DOHH2 (cell line): Measurements from ENCODE around the gene PDRG1.

Source experiments
- H3F3A ChIP-seq: fragments of 200-600 bp; sonication (generic), shearing (Covaris generic); 2 replicates; pipeline ENCODE4 v1.6.0; 2016; ENCODE audit warnings: antibody characterized with exemption, mild to moderate bottlenecking; ENCODE audit not compliant: control insufficient read depth, insufficient read depth
- H3K27ac ChIP-seq: fragments of 200-600 bp; sonication (generic); 2 replicates; pipeline ENCODE4 v1.5.1; 2014; ENCODE audit warnings: low read depth, mild to moderate bottlenecking, low read length, moderate library complexity
- H3K27me3 ChIP-seq: fragments of 200-600 bp; sonication (generic); 2 replicates; pipeline ENCODE4 v1.6.1; 2014; ENCODE audit warnings: mild to moderate bottlenecking, low read length, mixed read lengths; ENCODE audit not compliant: control insufficient read depth
- H3K36me3 ChIP-seq: fragments of 200-600 bp; sonication (generic); 2 replicates; pipeline ENCODE4 v1.6.1; 2014; ENCODE audit warnings: mild to moderate bottlenecking, low read length, moderate library complexity, mixed read lengths; ENCODE audit not compliant: control insufficient read depth
- H3K4me1 ChIP-seq: fragments of 200-600 bp; sonication (generic); 2 replicates; pipeline ENCODE4 v1.6.1; 2014; ENCODE audit warnings: mild to moderate bottlenecking, low read length, mixed read lengths; ENCODE audit not compliant: control insufficient read depth
- H3K4me2 ChIP-seq: fragments of 200-600 bp; sonication (generic); 2 replicates; pipeline ENCODE4 v1.6.0; 2014; ENCODE audit warnings: mild to moderate bottlenecking, low read length, moderate library complexity
- H3K4me3 ChIP-seq: fragments of 200-600 bp; sonication (generic); 2 replicates; pipeline ENCODE4 v1.5.1; 2014; ENCODE audit warnings: mild to moderate bottlenecking, low read length, mixed read lengths
- H3K79me2 ChIP-seq: fragments of 200-600 bp; sonication (generic); 2 replicates; pipeline ENCODE4 v1.6.1; 2014; ENCODE audit warnings: mild to moderate bottlenecking, low read length, mixed read lengths; ENCODE audit not compliant: control insufficient read depth
- H3K9me2 ChIP-seq: fragments of 200-600 bp; sonication (generic); replicated peaks from 2 replicates; pipeline ENCODE4 v1.6.1; 2014; ENCODE audit warnings: mild to moderate bottlenecking, low read length, mixed read lengths; ENCODE audit not compliant: control insufficient read depth
- H3K9me3 ChIP-seq: fragments of 200-600 bp; sonication (generic); 2 replicates; pipeline ENCODE4 v1.6.1; 2014; ENCODE audit warnings: antibody characterized with exemption, low read length, mixed read lengths; ENCODE audit not compliant: control insufficient read depth, insufficient read depth
- H4K20me1 ChIP-seq: fragments of 200-600 bp; sonication (generic); 2 replicates; pipeline ENCODE4 v1.6.0; 2014; ENCODE audit warnings: low read depth, mild to moderate bottlenecking, antibody characterized with exemption, low read length, moderate library complexity; ENCODE audit not compliant: control insufficient read depth, insufficient read depth
- CTCF ChIP-seq: fragments of 200-600 bp; sonication (generic); IDR thresholded peaks from one replicate; pipeline ENCODE4 v1.5.1; 2014; ENCODE audit warnings: antibody characterized with exemption, mild to moderate bottlenecking, low read depth, low read length; ENCODE audit not compliant: poor library complexity, severe bottlenecking
- EZH2phosphoT487 ChIP-seq: fragments of 200-600 bp; sonication (generic); IDR thresholded peaks from 2 replicates; pipeline ENCODE4 v1.6.1; 2017; ENCODE audit warnings: borderline replicate concordance, mild to moderate bottlenecking, antibody characterized with exemption, low read length, moderate library complexity, mixed read lengths

Gene PDRG1

GRCh38 chr20:31910071-31910803, 41.6 kb downstream of the PDRG1 start:
- Histone ChIP-seq H3K4me1 (no peaks in the 10 kb centered on the region), H3K27ac (no peak overlapping the region), H3K79me2 (no peaks in the 10 kb centered on the region), H3K9me2 (no peaks in the 10 kb centered on the region), H4K20me1 (no peaks in the 10 kb centered on the region), H3K4me2 (no peak overlapping the region), H3F3A (no peaks in the 10 kb centered on the region), H3K36me3 (no peaks in the 10 kb centered on the region), H3K27me3 (no peaks in the 10 kb centered on the region), H3K9me3 (no peaks in the 10 kb centered on the region), H3K4me3 (no peak overlapping the region)
- TF ChIP-seq EZH2phosphoT487 (no peak), CTCF (no peak)

GRCh38 chr20:31909253-31910070, 42.4 kb downstream of the PDRG1 start:
- H3K79me2 ChIP-seq: no peaks in the 10 kb centered on the region
- H4K20me1 ChIP-seq: no peaks in the 10 kb centered on the region
- no peaks in the 10 kb centered on the region for H3K27me3 ChIP-seq
- TF ChIP-seq CTCF (no peak), EZH2phosphoT487 (no peak)
- H3K9me2 ChIP-seq: no peaks in the 10 kb centered on the region
- H3K9me3 ChIP-seq: no peaks in the 10 kb centered on the region
- no peaks in the 10 kb centered on the region for H3F3A ChIP-seq
- no peak overlapping the region for H3K27ac ChIP-seq
- H3K4me2 ChIP-seq: no peak overlapping the region
- H3K36me3 ChIP-seq: no peaks in the 10 kb centered on the region
- H3K4me1 ChIP-seq: no peaks in the 10 kb centered on the region
- H3K4me3 ChIP-seq: no peak overlapping the region

GRCh38 chr20:31908424-31908823, 43.4 kb downstream of the PDRG1 start:
- H3K36me3 ChIP-seq: no peaks in the 10 kb centered on the region
- H3K9me2 ChIP-seq: no peaks in the 10 kb centered on the region
- no peaks in the 10 kb centered on the region for H3K4me1 ChIP-seq
- H4K20me1 ChIP-seq: no peaks in the 10 kb centered on the region
- H3K4me3 ChIP-seq: no peak overlapping the region
- H3K27ac ChIP-seq: no peak overlapping the region
- H3K27me3 ChIP-seq: no peaks in the 10 kb centered on the region
- no peaks in the 10 kb centered on the region for H3K9me3 ChIP-seq
- no peaks in the 10 kb centered on the region for H3F3A ChIP-seq
- no peak for TF ChIP-seq EZH2phosphoT487
- TF ChIP-seq CTCF: no peak
- no peaks in the 10 kb centered on the region for H3K79me2 ChIP-seq
- H3K4me2 ChIP-seq: no peak overlapping the region
